ENCODE data around the gene LCN12.
"Not testable (repeated sequence)": the region's sequence is repeated elsewhere in the genome, so short reads cannot be mapped to it uniquely, and the experiment has no call there.

The LCN12 gene

GRCh38 chr9:136991993-136992818, 40.1 kb downstream of the LCN12 start, which contains the start of gene PAXX:
PAXX (plus strand) TSS chr9:136992422; CDS start chr9:136992444, 22 bp downstream.
- peak; percentile 77 for DNase-seq (ENCODE audit: low spot score)

- DNase-seq (ENCODE audit: low spot score), result no peak
These were observed 40.8 kb downstream of the LCN12 start for GRCh38 chr9:136992819-136993369.

GRCh38 chr9:136994180-136994887, 42.3 kb downstream of the LCN12 start:
- DNase-seq (ENCODE audit: low spot score), result no peak

GRCh38 chr9:136994888-136995230, 42.8 kb downstream of the LCN12 start:
- DNase-seq (ENCODE audit: low spot score), result no peak

- DNase-seq (ENCODE audit: low spot score), result no peak
These were observed 43.3 kb downstream of the LCN12 start for GRCh38 chr9:136995362-136995761.

GRCh38 chr9:136995772-136996311, 43.8 kb downstream of the LCN12 start:
- no peak for DNase-seq (ENCODE audit: low spot score)

- DNase-seq (ENCODE audit: low spot score), result no peak
These were observed 44.6 kb downstream of the LCN12 start, which contains the start of gene CLIC3 for GRCh38 chr9:136996361-136997292. CLIC3 (minus strand) TSS chr9:136996568; CDS start chr9:136996543, 25 bp downstream.

GRCh38 chr9:136997371-136997770, 45.3 kb downstream of the LCN12 start:
- no peak for DNase-seq (ENCODE audit: low spot score)

- DNase-seq (ENCODE audit: low spot score), result no peak
These were observed 45.8 kb downstream of the LCN12 start for GRCh38 chr9:136997830-136998234.

- DNase-seq (ENCODE audit: low spot score), result no peak
These were observed 48.3 kb downstream of the LCN12 start for GRCh38 chr9:137000177-137000930.

- no peak for DNase-seq (ENCODE audit: low spot score)
These were observed 50.0 kb downstream of the LCN12 start for GRCh38 chr9:137001857-137002645.

- no peak for DNase-seq (ENCODE audit: low spot score)
These were observed 50.6 kb downstream of the LCN12 start for GRCh38 chr9:137002646-137003041.

- DNase-seq (ENCODE audit: low spot score), result not testable (repeated sequence)
These were observed 52.2 kb downstream of the LCN12 start for GRCh38 chr9:137004285-137004684.
